Stimulated activated CD4-positive, alpha-beta T cell treated with anti-CD3 and anti-CD28 coated beads, Interleukin-1b, Interleukin-23, amount 100 ng/mL, for 1 hour (primary cell): ENCODE data around the gene TCHHL1.
"Not testable (repeated sequence)": the region's sequence is repeated elsewhere in the genome, so short reads cannot be mapped to it uniquely, and the experiment has no call there.

Experiments used
- DNase-seq, 2 donors: peaks; one replicate each; pipeline ENCODE4 v3.0.0-alpha.2; 2020; ENCODE audit warnings: low read depth in 2 of 2

Gene TCHHL1

DNA sequence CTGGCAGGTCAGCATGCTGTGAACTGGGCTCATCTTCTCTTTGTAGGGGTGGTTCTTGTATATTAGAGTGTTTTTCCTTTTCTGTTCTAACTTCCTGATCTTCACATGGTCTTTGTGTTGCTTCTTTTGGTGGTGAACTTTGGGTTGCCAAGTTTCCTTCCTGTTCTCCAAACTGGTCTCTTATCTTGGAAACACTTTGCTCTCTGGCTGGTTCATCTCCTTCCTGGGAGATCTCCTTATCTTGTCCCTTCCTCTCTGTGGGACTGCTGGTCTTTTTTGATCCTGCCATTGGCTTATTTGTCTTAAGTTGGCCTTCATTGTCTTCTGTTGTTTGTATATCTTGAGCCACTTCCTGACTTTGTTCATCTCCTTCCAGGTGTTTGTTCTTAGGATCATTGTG, 2.1 kb downstream of the TCHHL1 start:
- DNase-seq, result no peak

DNA sequence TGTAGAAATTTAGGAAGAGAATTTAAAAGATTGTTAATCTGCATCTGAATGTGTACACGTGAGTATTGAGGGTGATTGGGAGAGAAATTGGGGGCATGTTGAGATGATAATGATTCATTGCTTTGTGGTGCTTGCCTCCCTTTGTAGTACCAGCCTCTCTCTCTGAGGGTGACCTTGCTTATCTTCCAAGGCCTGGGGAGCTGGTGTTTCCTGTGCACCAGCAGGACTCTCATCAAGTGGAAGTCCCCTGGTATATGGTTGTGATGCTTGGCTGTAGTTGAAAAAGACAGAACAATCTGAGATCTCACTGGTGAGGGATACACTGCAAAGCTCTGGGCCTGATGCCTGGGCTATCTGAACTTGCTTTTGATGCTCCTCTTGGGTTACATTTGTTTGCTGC, 4.0 kb downstream of the TCHHL1 start:
- no peak for DNase-seq

DNA sequence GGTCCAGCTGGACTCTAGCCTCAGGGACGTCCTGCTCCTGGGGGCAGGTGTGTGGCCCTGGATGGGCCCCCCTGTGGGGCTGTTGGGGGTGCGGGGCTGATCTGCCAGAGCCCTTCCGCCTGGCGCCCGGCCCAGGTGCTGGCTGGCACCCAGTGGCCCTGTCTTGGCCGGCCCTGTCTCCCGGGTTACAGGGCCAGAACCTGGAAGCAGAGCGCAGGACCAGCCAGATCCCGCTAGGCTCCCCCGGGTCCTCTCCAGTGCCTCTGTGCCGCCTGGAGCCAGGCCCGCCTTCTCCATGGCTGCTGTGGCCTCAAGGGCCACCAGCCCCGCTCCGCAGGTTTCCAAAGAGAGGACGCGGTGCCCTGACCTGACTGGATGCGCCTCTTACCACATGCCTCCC, 7.8 kb downstream of the TCHHL1 start:
- not testable (repeated sequence) for DNase-seq

GRCh38 chr1:152080494-152080893, 8.4 kb downstream of the TCHHL1 start:
- not testable (repeated sequence) for DNase-seq

GRCh38 chr1:152078831-152079441, 9.9 kb downstream of the TCHHL1 start:
- no peak for DNase-seq

GRCh38 chr1:152072311-152072710, 16.6 kb downstream of the TCHHL1 start:
- no peak for DNase-seq

DNA sequence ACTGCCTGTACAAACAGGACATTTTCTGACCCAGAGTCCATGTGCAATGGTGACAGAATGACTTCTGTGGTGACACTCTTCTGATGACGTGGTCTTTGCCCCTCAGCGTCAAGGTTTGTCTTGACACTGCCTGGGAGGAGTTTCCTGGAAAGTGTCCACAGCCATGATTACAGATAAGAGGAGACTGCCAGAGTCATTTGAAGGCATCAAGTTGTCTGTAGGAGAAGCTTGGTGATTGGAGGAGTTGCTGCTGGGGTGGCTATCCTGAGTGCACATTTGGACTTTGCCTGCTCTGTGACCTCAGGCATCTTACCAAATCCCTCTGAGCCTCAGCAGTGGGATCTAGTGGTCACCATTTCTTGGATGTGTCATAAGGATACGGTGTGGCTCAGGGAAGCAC, 17.7 kb downstream of the TCHHL1 start:
- DNase-seq, result no peak

DNA sequence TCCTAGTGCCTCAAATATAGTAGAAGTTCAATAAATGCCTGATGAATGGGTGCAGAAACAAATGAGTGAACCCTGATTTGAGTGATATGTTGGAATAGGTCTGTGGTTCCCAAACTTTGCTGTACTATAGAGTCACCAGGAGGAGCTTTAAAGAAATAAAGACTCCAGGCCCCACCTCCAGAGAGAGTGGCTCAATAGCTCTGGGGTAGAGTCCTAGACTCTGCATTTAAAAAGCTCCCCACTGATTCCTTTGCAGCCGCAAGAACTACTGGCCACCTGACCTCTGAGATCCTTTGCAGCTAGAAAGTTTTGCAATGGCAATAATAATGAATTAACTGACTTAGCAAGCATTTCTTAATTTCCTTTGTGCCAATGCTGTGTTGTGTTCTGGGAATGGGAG, 20.9 kb downstream of the TCHHL1 start:
- DNase-seq, result no peak

DNA sequence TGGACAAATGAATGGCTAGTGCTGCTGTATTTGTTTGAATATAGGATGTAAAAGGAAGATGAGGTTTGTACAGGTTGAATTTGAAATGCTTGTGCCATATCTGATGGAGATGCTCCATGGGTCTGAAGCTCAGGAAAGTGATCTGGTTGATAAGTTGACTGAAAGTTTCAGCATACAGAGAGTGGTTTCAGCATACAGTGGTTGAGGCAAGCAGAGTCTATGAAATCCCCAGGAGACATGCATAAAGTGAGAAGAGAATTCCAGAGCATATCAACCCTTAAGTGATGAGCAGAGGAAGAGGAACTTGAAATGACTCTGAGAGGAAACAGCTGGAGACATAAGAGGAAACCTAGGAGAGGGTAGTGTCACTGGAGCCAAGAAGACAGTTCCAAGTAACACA, 21.7 kb downstream of the TCHHL1 start:
- no peak for DNase-seq

DNA sequence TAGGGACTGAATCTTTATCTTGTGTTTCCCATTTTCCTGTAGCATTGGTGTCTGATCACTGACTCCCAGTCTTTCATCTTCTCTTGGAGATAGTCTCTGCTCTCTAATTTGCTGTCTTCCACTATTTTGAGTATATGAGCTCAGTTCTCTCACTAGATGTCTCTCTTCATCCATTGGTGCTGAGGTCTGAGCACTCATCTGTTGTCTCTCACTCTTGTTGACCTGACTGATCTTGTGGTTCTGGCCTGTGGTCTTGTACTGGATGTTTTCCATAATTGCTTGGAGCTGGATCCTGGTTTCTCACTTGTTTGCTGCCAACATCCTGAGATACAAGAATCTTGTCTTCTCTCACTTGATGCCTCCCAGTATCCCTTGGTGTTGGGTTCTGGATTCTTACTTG, 26.9 kb downstream of the TCHHL1 start:
- DNase-seq, result no peak

DNA sequence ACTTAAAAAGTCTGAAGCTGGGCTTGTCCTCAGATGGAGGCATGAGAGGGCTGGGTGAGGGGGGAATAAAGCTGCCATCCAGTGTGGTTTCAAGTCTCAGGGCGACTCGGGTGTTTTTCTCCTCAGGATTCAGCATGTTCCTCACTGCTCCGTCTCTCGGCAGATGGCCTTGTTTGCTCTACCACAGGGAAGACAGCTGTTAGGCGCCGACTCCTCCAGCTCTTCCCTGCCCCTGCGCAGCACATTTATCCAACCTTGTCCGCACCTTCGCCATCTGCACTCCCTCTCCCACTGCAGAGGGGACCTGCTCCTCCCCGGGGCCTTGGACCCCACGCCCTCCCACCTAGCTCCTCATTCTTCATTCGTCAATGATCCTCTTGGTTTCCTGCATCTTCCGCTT, 35.5 kb downstream of the TCHHL1 start:
- no peak for DNase-seq

- DNase-seq, result peak; percentile 66 to 79
Measured at GRCh38 chr1:152052606-152053005, 36.3 kb downstream of the TCHHL1 start.

GRCh38 chr1:152050886-152051675, 37.8 kb downstream of the TCHHL1 start:
- no peak for DNase-seq

DNA sequence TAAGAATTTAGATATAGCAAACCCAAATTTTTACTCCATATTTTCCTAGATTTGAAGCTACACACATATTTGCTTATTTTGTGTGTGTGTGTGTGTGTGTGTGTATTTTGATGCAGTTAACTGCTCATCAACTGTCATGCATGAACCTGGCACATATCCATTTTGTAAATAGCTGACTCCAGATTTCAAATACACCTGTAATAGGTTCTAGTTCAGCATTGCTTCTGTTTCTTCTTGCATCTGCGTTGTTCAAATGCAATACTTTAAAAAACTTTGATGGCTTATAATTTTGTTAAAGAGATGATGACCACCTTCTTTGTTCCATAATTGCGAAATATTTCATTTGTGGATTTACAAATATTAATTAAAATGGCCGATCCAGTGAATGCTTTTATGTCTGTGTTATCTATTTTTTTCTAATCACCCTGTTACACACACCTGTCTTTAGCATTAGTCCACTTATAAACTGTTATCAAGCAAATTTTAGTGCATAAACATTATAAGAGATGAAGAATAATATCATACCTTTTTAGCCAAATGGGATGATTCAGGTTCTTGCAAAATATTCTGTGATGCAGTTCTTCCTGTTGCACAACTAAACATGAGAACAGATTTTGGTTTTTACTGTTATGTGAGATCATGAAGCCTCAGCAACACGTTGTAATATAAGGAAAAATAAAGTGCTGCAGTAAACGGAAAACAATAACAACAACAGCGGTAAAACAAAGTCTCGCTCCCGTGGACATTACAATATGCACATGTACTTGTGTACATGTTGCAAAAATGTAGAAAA, 39.4 kb downstream of the TCHHL1 start:
- no peak for DNase-seq

- DNase-seq, result no peak
Measured at GRCh38 chr1:152048416-152049009, 40.4 kb downstream of the TCHHL1 start.

DNA sequence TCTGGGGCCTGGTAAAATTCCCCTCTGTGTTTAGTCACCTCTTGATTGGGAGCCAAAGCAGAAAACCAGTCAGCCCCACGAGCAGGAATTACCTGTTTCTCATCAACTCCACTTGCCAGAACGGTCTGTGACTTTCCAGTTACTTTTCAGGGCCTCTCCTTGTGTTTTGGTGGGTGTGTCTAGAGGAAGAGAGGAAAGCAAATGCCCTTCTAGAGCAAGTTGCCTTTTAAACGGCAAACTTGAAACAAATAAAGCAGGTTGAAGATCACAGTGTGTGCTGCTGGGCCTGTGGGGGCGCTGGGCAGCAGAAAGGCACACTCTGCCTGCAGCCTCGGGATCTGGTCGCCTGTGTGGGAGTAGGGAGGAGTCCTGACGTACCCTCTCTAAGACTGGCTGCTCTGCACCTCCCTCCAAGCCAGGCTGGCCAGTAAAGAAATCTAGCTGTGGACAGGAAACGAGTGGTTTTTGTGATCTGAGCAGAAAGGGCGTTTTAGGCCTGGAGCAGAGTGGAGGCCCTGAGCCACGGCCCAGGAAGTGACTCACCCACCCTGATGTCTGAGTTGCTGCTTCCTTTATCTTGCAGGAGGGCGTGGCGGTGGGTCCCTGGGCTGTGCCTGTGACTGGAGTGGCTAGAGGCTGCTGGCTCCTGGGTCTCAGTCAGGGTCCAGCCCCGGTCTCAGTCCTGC, 41.0 kb downstream of the TCHHL1 start:
- peak; percentile 55 to 63 for DNase-seq

GRCh38 chr1:152047413-152047729, 41.5 kb downstream of the TCHHL1 start:
- no peak for DNase-seq

DNA sequence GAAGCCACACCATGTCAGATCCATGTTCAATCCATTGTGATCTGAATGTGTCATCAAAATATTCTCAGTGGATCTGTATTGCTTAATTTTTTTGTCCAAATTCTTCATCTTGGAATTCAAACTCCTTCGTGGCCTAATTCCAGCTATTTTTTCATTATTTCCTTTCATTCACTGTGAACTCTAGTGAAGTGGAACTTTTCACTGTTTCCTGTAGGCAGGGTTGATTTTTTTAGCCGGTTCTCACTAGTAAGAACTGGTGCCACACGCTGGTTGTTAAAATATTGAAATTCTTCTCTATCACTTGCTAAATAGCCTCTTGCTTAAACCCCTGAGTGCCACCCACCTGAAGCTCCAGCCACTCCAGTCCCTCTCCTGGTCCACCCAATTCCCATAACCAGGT, 44.5 kb downstream of the TCHHL1 start:
- DNase-seq, result no peak

DNA sequence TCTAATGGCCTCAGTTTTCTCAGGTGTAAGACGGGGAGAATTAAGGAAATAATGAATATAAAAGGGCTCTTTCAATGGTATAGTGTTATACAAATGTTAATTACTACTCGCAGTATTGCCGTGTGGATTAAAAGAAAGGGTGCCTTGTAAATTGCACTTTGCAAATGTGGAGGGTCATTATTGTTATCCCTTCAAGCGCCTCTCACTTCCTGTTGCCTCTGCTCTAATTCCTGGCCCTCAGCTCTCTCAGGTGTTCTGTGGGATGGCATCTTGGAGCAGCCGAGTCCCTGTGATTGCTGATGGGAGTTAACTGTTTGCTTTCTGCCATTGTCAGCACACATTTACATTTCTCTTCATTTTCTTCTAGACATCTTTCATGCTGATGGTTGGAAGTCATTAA, 45.0 kb downstream of the TCHHL1 start:
- no peak for DNase-seq

DNA sequence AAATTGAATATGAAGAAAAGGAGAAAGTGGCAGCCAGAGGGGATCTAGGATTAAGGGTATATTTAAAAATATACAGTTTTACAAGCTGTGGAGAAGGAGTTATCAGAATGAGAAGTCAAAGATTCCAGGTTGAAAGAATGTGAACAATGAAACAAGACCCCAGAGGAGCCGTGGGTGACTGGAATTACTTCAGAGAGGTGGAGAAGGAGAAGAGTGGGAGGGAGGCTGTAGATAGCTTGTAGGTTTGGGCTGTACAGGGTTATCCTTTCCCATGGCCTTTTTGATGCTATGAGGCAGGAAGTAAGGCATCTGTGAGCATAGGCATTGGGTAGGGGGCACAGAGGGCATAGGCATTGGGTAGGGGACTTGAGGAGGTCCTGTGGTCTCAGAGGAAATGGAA, 46.8 kb downstream of the TCHHL1 start:
- no peak for DNase-seq

DNA sequence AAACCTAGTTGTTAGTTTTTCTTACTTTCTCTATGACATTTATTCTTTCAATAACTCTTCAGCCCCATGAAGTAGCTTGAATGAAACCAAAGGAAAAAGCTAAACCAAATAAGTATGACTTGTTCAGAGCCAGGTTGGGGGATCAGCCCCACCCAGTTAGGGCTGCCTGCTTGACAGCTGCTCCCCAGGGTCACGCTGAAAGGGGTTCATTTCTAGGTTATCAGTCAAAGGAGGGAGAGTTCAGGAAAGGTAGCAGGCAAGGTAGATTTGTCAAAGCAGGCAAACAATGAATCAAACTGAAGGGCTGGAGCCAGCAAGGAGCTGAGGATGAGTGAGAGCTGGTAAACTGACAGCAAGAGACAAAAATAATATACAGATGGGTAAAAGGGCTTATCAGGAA, 49.0 kb downstream of the TCHHL1 start:
- no peak for DNase-seq

- no peak for DNase-seq
Measured at GRCh38 chr1:152039461-152039860, 49.4 kb downstream of the TCHHL1 start.
